ENCODE data around the gene ZFP2.

- TF ChIP-seq CTCF (conservative IDR thresholded peaks at IDR 0.05; ENCODE audit: low read length) (no peak), EZH2phosphoT487 (IDR thresholded peaks at IDR 0.05; ENCODE audit: borderline replicate concordance) (no peak)
Measured at GRCh38 chr5:178883815-178884430, 11.8 kb upstream of the ZFP2 start.

All from Loucy (cell line).